NCI-H524 (cell line): Measurements from ENCODE around the gene CHAT.

Experiments used
- DNase-seq, 2 experiments: peaks; one replicate each; lab custom pipeline; 2025; lab: John Stamatoyannopoulos, UW

Gene CHAT

GRCh38 chr10:49612513-49613164 lies 1.2 kb upstream of the CHAT start:
- peak in 1 of 2 experiments; percentile 54 for DNase-seq

GRCh38 chr10:49613165-49613881 lies 514 bp upstream of the CHAT start:
- no peak for DNase-seq

- no peak for DNase-seq
These were observed 683 bp downstream of the CHAT start for GRCh38 chr10:49614242-49615198.

- DNase-seq = no peak
These were observed 1.4 kb downstream of the CHAT start for GRCh38 chr10:49615213-49615612.

- no peak for DNase-seq
These were observed 1.9 kb downstream of the CHAT start for GRCh38 chr10:49615721-49616120.

GRCh38 chr10:49616421-49617101 lies 2.7 kb downstream of the CHAT start:
- no peak for DNase-seq

- no peak for DNase-seq
These were observed 3.5 kb downstream of the CHAT start for GRCh38 chr10:49617121-49618020.

- no peak for DNase-seq
These were observed 5.0 kb downstream of the CHAT start for GRCh38 chr10:49618821-49619220.

GRCh38 chr10:49619613-49620012 lies 5.8 kb downstream of the CHAT start:
- DNase-seq = no peak

GRCh38 chr10:49620286-49620810 lies 6.5 kb downstream of the CHAT start:
- DNase-seq = no peak

GRCh38 chr10:49620841-49621378 lies 7.1 kb downstream of the CHAT start:
- peak; percentile 31 to 79 for DNase-seq

GRCh38 chr10:49621561-49621960 lies 7.7 kb downstream of the CHAT start:
- DNase-seq = no peak

GRCh38 chr10:49622426-49623425 lies 8.9 kb downstream of the CHAT start:
- DNase-seq = no peak

GRCh38 chr10:49624629-49625028 lies 10.8 kb downstream of the CHAT start:
- DNase-seq = no peak

- no peak for DNase-seq
These were observed 11.6 kb downstream of the CHAT start for GRCh38 chr10:49625411-49625810.

- no peak for DNase-seq
These were observed 13.2 kb downstream of the CHAT start for GRCh38 chr10:49627038-49627437.

GRCh38 chr10:49627644-49628247 lies 13.9 kb downstream of the CHAT start:
- no peak for DNase-seq

- no peak for DNase-seq
These were observed 14.8 kb downstream of the CHAT start for GRCh38 chr10:49628599-49628998.

GRCh38 chr10:49629431-49629881 lies 15.6 kb downstream of the CHAT start:
- peak; percentile 78 to 92 for DNase-seq
